ENCODE data around the gene TM9SF2.

The TM9SF2 gene

GRCh38 chr13:99496184-99497142, 4.8 kb upstream of the TM9SF2 start:
- peak; percentile 82 to 90 for DNase-seq

GRCh38 chr13:99498171-99499161, 2.8 kb upstream of the TM9SF2 start:
- peak; percentile 98 for DNase-seq

- no peak for DNase-seq
Observed at GRCh38 chr13:99500839-99501183, 461 bp upstream of the TM9SF2 start.

GRCh38 chr13:99501848-99502301, 603 bp downstream of the TM9SF2 start:
- peak; percentile 17 to 25 for DNase-seq

- peak in 1 of 2 donors; percentile 58 for DNase-seq
Observed at GRCh38 chr13:99505814-99506269, 4.6 kb downstream of the TM9SF2 start.

GRCh38 chr13:99506634-99507033, 5.4 kb downstream of the TM9SF2 start:
- peak in 1 of 2 donors; percentile 47 for DNase-seq

GRCh38 chr13:99507054-99507453, 5.8 kb downstream of the TM9SF2 start:
- no peak for DNase-seq

- no peak for DNase-seq
Observed at GRCh38 chr13:99507551-99507950, 6.3 kb downstream of the TM9SF2 start.

GRCh38 chr13:99507986-99508385, 6.7 kb downstream of the TM9SF2 start:
- DNase-seq = no peak

GRCh38 chr13:99509479-99509878, 8.2 kb downstream of the TM9SF2 start:
- DNase-seq = no peak

- DNase-seq = no peak
Observed at GRCh38 chr13:99514801-99515200, 13.5 kb downstream of the TM9SF2 start.

- DNase-seq = no peak
Observed at GRCh38 chr13:99516153-99516929, 15.1 kb downstream of the TM9SF2 start.

- no peak for DNase-seq
Observed at GRCh38 chr13:99517577-99517976, 16.3 kb downstream of the TM9SF2 start.

GRCh38 chr13:99517984-99518383, 16.7 kb downstream of the TM9SF2 start:
- DNase-seq = no peak

- no peak for DNase-seq
Observed at GRCh38 chr13:99522298-99522697, 21.0 kb downstream of the TM9SF2 start.

GRCh38 chr13:99523838-99524237, 22.6 kb downstream of the TM9SF2 start:
- DNase-seq = no peak

- DNase-seq = no peak
Observed at GRCh38 chr13:99525967-99526366, 24.7 kb downstream of the TM9SF2 start.

GRCh38 chr13:99526549-99526948, 25.3 kb downstream of the TM9SF2 start:
- DNase-seq = no peak

- peak in 1 of 2 donors; percentile 31 for DNase-seq
Observed at GRCh38 chr13:99527301-99527700, 26.0 kb downstream of the TM9SF2 start.

GRCh38 chr13:99528547-99528946, 27.3 kb downstream of the TM9SF2 start:
- DNase-seq = peak; percentile 50 to 53

- no peak for DNase-seq
Observed at GRCh38 chr13:99536023-99536422, 34.8 kb downstream of the TM9SF2 start.

- DNase-seq = peak in 1 of 2 donors; percentile 3
Observed at GRCh38 chr13:99540530-99540929, 39.3 kb downstream of the TM9SF2 start.
